Chondrocyte (in vitro differentiated cells): ENCODE measurements around the gene MYLK. TPM values are rescaled to one million over a fixed set of nuclear protein-coding genes. Genes with fewer than 3 reads are reported as not detected.

ENCODE experiments used
- DNase-seq: peaks from one replicate; pipeline ENCODE4 v3.0.0; 2021; ENCODE audit warnings: mixed read lengths, low spot score
- H3K27ac Mint-ChIP-seq: one replicate; pipeline ENCODE4 v1.8.0; 2021; ENCODE audit warnings: mild to moderate bottlenecking, moderate library complexity, mixed read lengths; ENCODE audit not compliant: unreplicated experiment
- H3K27me3 Mint-ChIP-seq: 2 replicates; pipeline ENCODE4 v1.8.0; 2021; ENCODE audit warnings: low read depth, mixed read lengths
- H3K36me3 Mint-ChIP-seq: 2 replicates; pipeline ENCODE4 v1.8.0; 2021; ENCODE audit warnings: low read depth, mixed read lengths
- H3K4me1 Mint-ChIP-seq: 2 replicates; pipeline ENCODE4 v1.8.0; 2021; ENCODE audit warnings: low read depth, mild to moderate bottlenecking, mixed read lengths
- H3K4me3 Mint-ChIP-seq: one replicate; pipeline ENCODE4 v1.8.0; 2021; ENCODE audit warnings: mild to moderate bottlenecking, moderate library complexity, mixed read lengths; ENCODE audit not compliant: unreplicated experiment
- H3K9me3 Mint-ChIP-seq: 2 replicates; pipeline ENCODE4 v1.8.0; 2021; ENCODE audit warnings: low read depth, mixed read lengths
- CTCF ChIP-seq: fragments of 200-600 bp; sonication (generic); IDR thresholded peaks from 2 replicates; pipeline ENCODE4 v1.5.0; 2021; ENCODE audit warnings: antibody characterized with exemption, mild to moderate bottlenecking, moderate library complexity
- total RNA-seq: library from RNA; stranded (reverse); gene quantifications from 3 replicates; pipeline ENCODE4 v1.2.1, GENCODE V29; 2021

The MYLK gene
- total RNA-seq, 1 donor from 2014 or later, result 405 TPM

DNA sequence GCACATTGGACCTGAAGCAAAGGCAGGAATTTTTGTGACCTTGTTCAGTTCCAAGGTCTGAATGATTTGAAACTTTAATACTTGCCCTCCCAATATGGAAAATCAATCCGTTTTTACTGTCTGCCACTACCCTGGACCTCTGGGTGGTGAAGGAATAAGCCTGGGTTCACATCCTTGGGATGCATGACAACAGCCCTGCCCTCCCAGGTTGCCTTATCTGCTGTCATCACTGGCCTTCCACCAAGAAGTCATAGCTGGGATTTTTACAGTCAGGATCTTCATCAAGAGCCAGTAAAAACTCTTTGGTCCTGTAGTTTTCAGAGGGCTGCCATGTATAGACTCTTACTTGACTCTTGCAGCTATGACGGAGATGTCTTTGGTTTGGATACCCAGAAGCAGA, 128.6 kb downstream of the MYLK start:
- no peak for DNase-seq
- H3K4me3 Mint-ChIP-seq, result no peak overlapping the region
- H3K27me3 Mint-ChIP-seq, result no peaks in the 10 kb centered on the region
- no peaks in the 10 kb centered on the region for H3K36me3 Mint-ChIP-seq
- peak overlapping the region; percentile 70 for H3K27ac Mint-ChIP-seq
- peaks cover 61% of the 10 kb centered on the region for H3K4me1 Mint-ChIP-seq
- TF ChIP-seq CTCF, result no peak
- H3K9me3 Mint-ChIP-seq, result no peaks in the 10 kb centered on the region

- peak overlapping the region; percentile 70 for H3K27ac Mint-ChIP-seq
- DNase-seq, result no peak
- no peaks in the 10 kb centered on the region for H3K36me3 Mint-ChIP-seq
- no peaks in the 10 kb centered on the region for H3K27me3 Mint-ChIP-seq
- H3K4me3 Mint-ChIP-seq, result no peak overlapping the region
- H3K4me1 Mint-ChIP-seq, result peaks cover 65% of the 10 kb centered on the region
- no peaks in the 10 kb centered on the region for H3K9me3 Mint-ChIP-seq
- no peak for TF ChIP-seq CTCF
Observed at GRCh38 chr3:123755085-123755484, 129.0 kb downstream of the MYLK start.

- no peak for DNase-seq
- Mint-ChIP-seq H3K9me3 (no peaks in the 10 kb centered on the region), H3K4me3 (no peak overlapping the region), H3K4me1 (peaks cover 68% of the 10 kb centered on the region), H3K27ac (no peak overlapping the region), H3K27me3 (no peaks in the 10 kb centered on the region), H3K36me3 (no peaks in the 10 kb centered on the region)
- TF ChIP-seq CTCF, result no peak
Observed at GRCh38 chr3:123753286-123753685, 130.8 kb downstream of the MYLK start.

DNA sequence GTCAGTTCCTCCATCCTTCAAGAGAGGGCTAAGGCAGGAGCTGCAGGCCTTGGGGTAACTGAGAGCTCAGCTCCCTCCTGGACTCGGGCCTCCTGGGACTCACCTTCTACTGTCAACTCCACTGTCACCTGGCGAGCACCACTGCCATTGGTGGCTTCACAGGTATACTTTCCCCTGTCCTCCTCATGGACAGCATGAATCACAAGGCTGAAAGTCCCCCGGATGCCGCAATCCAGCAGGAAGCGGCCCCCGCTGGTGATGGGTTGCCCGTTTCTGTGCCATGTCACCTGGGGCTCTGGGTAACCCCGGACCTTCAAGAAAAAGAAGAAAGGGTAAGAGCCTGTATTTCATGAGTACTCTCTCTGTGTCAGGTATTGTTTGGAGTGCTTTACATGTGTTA, 131.9 kb downstream of the MYLK start:
- Mint-ChIP-seq H3K9me3 (no peaks in the 10 kb centered on the region), H3K36me3 (peaks cover 2% of the 10 kb centered on the region), H3K4me3 (no peak overlapping the region), H3K27me3 (no peaks in the 10 kb centered on the region), H3K4me1 (peaks cover 57% of the 10 kb centered on the region), H3K27ac (no peak overlapping the region)
- TF ChIP-seq CTCF, result no peak
- no peak for DNase-seq

- no peak for DNase-seq
- Mint-ChIP-seq H3K36me3 (peaks cover 2% of the 10 kb centered on the region), H3K27me3 (no peaks in the 10 kb centered on the region), H3K4me3 (no peak overlapping the region), H3K4me1 (peaks cover 54% of the 10 kb centered on the region), H3K27ac (peak overlapping the region; percentile 55), H3K9me3 (no peaks in the 10 kb centered on the region)
- TF ChIP-seq CTCF, result no peak
Observed at GRCh38 chr3:123751433-123751832, 132.7 kb downstream of the MYLK start.
